ENCODE measurements around the gene NCAPH2.

Gene NCAPH2

DNA sequence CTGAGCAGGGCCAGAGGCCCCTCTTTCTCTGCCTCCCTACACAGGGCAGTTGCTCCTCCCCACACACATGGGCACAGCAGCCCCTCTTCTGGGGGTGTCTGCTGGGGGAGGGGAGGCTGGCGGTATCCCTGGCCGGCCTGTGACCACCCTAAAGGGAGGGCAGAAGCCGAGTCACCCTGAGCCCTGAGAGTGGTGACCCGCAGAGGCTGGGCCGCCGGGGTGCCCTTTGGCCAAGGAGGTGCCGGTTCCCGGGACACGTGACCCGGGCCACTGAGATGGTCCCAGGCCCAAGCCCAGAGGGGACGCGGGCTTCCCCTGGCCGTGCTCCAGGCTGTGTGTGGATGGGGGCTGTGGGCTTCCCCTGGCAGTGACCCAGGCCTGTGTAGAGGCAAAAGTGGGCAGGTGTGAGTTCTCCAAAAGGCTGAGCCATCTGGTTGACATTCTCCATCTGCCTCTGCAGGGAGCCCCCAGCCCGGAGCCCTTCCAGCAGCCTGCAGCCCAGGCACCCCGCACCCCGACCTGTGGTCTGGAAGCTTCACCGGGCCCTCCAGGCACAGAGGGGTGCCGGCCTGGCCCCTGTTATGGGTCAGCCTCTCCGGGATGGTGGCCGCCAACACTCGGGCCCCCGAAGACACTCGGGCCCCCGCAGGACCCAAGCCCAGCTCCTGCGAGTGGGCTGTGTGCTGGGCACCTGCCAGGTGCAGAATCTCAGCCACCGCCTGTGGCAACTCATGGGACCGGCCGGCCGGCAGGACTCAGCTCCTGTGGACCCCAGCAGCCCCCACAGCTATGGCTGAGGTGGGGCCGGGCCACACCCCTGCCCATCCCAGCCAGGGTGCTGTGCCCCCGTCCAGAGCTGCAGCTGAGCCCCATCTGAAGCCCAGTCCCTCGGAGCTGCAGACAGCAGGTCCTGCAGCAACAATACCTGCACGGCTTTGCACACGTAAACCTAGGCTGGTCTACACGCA, 25.6 kb upstream of the NCAPH2 start:
- ATAC-seq (peak; percentile 7), DNase-seq (no peak)
- Mint-ChIP-seq H3K4me1 (peaks cover 5% of the 10 kb centered on the region), H3K4me3 (peak overlapping the region; percentile 75), H3K36me3 (ENCODE audit: low read depth) (no peaks in the 10 kb centered on the region), H3K27me3 (peaks cover 9% of the 10 kb centered on the region), H3K27ac (no peak overlapping the region), H3K9me3 (no peaks in the 10 kb centered on the region)

DNA sequence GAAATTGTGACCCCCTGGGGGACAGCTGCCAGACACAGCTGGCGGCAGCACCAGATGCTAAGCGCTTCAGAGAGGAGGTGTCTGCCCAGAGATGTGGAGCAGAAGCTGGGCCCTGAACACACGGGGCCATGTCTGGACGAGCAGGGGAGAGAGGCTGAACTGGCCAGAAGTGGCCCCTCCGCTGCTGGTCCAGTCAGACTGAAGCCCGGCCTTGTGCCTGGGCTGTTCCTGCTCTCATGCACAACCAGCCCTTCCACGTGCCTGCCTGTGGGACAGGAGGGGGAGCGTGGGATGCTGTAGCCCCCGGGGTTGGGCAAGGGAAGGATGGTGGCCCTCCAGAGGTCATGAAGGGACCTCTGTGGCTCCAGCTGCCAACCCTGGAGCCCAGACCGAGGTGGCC, 24.9 kb upstream of the NCAPH2 start:
- Mint-ChIP-seq H3K36me3 (ENCODE audit: low read depth) (no peaks in the 10 kb centered on the region), H3K27ac (no peak overlapping the region), H3K9me3 (no peaks in the 10 kb centered on the region), H3K4me1 (peaks cover 5% of the 10 kb centered on the region), H3K27me3 (peaks cover 9% of the 10 kb centered on the region), H3K4me3 (peak overlapping the region; percentile 24)
- DNase-seq, result no peak
- no peak for ATAC-seq

DNA sequence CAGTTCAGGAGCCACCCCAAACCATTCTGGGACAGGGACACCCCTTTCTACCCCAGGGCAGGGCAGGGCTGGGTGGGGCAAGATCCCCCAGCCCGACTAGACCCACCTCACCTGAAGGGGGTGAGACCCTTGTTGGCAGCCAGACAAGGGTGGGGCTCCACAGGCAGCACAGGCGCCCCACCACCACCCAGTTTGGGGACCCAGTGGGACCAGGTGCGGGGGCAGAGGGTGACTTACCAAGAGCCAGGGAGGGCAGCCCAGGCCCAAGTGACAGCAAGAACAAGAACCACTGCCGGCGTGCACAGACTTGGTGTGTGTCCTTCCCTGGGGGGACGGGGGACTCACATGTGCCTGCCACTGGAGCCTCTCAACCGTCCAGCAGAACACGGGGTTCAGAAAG, 24.5 kb upstream of the NCAPH2 start:
- H3K27ac Mint-ChIP-seq, result no peak overlapping the region
- peaks cover 5% of the 10 kb centered on the region for H3K4me1 Mint-ChIP-seq
- DNase-seq, result no peak
- no peaks in the 10 kb centered on the region for H3K36me3 Mint-ChIP-seq (ENCODE audit: low read depth)
- no peak for ATAC-seq
- no peak overlapping the region for H3K4me3 Mint-ChIP-seq
- peaks cover 9% of the 10 kb centered on the region for H3K27me3 Mint-ChIP-seq
- H3K9me3 Mint-ChIP-seq, result no peaks in the 10 kb centered on the region

DNA sequence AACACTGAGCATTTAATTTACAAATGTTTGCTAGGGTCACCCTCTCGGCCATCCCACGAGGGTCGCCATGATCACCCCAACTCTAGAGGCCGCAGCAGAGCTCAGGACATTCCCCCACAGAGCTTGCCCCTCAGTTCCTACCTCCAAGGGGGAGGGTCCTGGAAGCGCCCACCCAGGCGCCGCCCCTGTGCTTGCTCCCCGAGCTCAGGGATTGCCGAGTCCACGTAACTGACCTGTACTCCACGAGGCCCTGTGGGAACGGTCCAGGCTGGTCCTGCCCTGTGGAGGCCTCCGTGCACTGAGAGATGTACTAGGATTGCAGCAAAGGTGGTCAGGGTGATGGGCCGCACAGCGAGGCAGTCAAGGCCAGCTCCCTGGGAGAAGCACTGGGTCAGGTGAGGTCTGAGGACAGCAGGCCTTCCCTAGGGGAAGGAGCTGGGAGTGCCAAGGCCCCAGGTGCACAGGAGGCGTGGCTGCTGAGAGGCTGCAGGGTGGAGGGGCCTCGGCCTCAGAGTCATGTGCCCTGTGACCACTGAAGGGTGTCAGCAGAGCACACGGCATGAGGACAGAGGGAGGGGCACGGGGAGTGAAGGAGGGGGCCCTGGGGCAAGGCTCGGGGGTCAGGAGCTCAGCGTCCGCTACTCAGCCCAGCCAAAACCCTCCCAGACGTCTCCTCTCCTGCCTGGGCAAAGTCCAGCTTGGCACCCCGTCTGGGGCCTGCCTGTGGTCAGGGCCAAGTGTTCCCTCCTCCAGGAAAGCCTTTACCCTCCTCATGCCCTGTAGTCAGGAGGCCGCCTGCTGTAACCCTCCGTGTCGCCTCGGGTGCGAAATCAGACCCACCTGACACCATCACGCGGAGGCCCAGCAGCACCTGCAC, 23.8 kb upstream of the NCAPH2 start:
- no peaks in the 10 kb centered on the region for H3K9me3 Mint-ChIP-seq
- H3K27ac Mint-ChIP-seq, result no peak overlapping the region
- ATAC-seq, result no peak
- no peak overlapping the region for H3K4me3 Mint-ChIP-seq
- no peaks in the 10 kb centered on the region for H3K36me3 Mint-ChIP-seq (ENCODE audit: low read depth)
- peaks cover 9% of the 10 kb centered on the region for H3K27me3 Mint-ChIP-seq
- H3K4me1 Mint-ChIP-seq, result peaks cover 5% of the 10 kb centered on the region
- no peak for DNase-seq

DNA sequence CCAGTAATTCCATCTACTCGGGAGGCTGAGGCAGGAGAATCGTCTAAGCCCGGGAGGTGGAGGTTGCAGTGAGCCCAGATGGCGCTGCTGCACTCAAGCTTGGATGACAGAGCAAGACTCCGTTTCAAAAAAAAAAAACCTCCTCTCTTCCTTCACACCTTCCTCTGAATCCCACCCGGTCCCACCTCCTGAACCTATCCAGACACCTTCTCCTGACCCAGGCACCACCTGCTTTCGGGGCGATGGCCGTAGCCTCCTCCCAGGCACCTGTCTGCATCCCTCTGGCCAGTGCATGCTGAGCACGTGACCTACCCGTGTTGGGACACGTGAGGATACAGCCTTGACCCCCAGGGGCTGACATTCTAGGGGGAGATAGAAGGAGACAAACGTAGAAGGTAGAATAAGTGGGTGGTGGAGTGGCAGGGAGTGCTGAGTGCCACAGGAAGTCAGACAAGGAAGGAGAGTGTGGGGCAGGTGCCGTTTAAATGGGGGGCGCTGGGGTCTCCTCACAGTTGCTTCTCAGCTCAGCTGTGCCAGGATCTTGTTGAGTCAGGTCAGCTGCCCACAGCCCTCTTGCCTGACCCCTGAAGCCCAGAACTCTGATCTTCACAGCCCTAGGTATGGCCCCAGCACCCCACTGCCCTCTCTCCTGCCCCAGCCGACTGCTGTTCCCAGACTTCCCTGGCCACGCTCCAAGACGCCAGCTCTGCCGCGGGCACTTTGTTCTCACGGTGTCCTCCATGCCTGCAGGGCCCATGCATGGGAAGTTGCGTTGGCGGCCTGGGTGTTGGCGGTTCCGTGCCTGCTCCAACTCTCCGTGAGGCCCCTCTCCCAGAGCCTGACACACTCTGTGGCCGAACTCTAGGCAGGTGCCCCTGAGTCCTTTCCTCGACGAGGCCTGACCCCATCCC, 22.5 kb upstream of the NCAPH2 start:
- no peak for ATAC-seq
- DNase-seq, result no peak
- Mint-ChIP-seq H3K36me3 (ENCODE audit: low read depth) (no peaks in the 10 kb centered on the region), H3K9me3 (no peaks in the 10 kb centered on the region), H3K27ac (no peak overlapping the region), H3K27me3 (peaks cover 2% of the 10 kb centered on the region), H3K4me3 (no peak overlapping the region), H3K4me1 (peaks cover 2% of the 10 kb centered on the region)

DNA sequence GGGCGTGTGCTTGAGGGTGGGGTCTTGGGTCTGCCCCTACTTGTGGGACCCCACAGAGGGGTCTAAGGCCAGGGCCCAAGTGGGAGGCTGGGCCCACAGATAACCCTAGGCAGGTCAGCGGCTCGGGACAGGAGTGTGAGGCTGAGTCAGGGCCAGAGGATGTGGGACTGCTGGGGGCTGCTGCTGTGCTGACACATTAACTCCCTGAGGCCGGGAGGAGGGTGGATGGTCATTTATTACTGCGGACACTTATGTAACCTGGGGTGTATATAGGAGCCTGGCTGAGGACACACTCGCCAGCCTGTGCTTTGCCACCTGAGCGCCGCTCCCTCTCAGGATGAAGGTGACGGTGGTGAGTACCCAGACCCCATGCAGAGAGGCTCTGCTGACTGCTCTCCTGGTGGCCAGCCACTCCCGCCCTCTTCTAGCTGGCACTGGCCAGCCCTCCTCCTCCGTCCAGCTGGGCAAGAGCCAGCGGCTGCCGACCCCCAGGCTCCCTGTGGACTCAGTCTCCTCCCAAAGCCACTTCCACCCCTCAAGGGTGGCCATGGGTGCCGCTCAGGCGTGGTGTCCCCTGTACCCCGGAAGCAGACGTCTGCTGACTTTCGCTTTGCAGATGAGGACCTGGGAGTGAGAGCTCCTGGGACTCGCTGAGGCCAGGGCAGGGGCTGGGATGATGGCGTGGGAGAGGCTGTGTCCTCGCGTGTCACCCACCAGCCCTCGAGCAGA, 21.3 kb upstream of the NCAPH2 start, which contains the start of gene MIOX:
MIOX (plus strand) TSS at position 299 of the 729 bp plus-strand sequence; CDS start at position 338, 39 bp downstream.
- DNase-seq (no peak), ATAC-seq (no peak)
- no peaks in the 10 kb centered on the region for H3K9me3 Mint-ChIP-seq
- peaks cover 2% of the 10 kb centered on the region for H3K27me3 Mint-ChIP-seq
- H3K4me1 Mint-ChIP-seq, result peaks cover 10% of the 10 kb centered on the region
- no peak within 1 kb of the TSS for H3K4me3 Mint-ChIP-seq
- H3K27ac Mint-ChIP-seq, result no peak within 1 kb of the TSS
- no peaks in the 10 kb centered on the region for H3K36me3 Mint-ChIP-seq (ENCODE audit: low read depth)

DNA sequence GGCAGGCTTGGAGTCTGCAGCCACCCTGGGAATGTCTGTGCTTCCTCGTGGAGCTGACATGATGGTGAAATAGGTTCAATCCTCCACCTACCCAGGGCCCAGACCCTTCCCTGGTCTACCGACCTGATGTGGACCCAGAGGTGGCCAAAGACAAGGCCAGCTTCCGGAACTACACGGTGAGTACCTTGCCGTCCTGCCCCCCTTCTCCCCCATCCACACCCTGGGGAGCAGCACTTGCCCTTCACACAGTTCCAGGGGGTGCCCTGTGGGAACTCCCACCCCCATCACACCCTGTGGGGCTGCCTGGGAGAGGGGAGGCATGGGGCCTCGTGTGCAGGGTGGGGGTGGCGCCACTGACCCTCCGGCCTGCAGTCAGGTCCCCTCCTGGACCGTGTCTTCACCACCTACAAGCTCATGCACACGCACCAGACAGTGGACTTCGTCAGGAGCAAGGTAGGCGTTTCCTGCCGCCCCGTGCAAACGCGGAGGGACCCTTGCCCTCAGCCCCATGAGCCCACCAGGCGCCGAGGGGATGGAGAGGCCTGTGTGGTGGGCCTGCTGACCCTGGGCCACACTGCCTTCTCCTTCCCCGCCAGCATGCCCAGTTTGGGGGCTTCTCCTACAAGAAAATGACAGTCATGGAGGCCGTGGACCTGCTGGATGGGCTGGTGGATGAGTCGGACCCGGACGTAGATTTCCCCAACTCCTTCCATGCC, 20.6 kb upstream of the NCAPH2 start:
- ATAC-seq, result peak; percentile 11
- H3K9me3 Mint-ChIP-seq, result no peaks in the 10 kb centered on the region

DNA sequence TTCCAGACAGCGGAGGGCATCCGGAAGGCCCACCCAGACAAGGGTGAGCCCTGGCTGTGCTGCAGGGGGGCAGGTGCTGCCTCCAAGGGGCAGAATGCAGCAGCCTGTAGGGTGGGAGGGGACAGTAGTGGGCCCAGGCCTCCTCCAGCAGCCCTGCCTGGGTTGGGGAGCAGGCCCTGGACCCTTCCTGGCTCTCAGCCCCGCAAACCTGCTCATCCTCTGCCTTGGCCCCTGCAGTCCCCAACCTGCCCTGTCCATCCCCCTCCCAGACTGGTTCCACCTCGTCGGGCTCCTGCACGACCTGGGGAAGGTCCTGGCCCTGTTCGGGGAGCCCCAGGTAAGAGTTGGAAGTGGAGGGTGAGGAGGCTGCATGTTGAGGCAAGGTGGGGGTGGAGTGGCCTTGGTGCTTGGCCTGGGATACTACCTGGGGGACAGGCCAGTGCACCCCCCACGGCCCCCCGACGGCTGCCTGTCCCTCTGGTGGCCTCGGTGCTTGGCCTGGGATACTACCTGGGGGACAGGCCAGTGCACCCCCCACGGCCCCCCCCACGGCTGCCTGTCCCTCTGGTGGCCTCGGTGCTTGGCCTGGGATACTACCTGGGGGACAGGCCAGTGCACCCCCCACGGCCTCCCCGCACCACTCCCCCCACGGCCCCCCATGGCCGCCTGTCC, 19.9 kb upstream of the NCAPH2 start:
- Mint-ChIP-seq H3K4me3 (no peak overlapping the region), H3K4me1 (peaks cover 10% of the 10 kb centered on the region), H3K27me3 (peaks cover 2% of the 10 kb centered on the region), H3K36me3 (ENCODE audit: low read depth) (no peaks in the 10 kb centered on the region), H3K9me3 (no peaks in the 10 kb centered on the region), H3K27ac (no peak overlapping the region)
- no peak for DNase-seq
- ATAC-seq, result no peak

More for the DNA sequence above, 20.6 kb upstream of the NCAPH2 start:
- H3K4me3 Mint-ChIP-seq, result no peak overlapping the region
- H3K4me1 Mint-ChIP-seq, result peaks cover 10% of the 10 kb centered on the region
- peaks cover 2% of the 10 kb centered on the region for H3K27me3 Mint-ChIP-seq
- DNase-seq, result no peak
- H3K36me3 Mint-ChIP-seq (ENCODE audit: low read depth), result no peaks in the 10 kb centered on the region
- H3K27ac Mint-ChIP-seq, result no peak overlapping the region

DNA sequence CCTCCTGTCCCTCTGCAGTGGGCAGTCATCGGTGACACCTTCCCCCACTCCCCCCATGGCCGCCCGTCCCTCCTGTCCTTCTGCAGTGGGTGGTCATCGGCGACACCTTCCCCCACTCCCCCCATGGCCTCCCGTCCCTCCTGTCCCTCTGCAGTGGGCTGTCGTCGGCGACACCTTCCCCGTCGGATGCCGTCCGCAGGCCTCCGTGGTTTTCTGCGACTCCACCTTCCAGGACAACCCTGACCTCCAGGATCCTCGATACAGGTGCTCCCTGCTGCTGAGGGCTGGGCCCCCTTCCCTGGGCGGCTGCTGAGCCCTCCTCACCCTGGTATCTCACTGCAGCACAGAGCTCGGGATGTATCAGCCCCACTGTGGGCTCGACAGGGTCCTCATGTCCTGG, 19.1 kb upstream of the NCAPH2 start:
- Mint-ChIP-seq H3K4me1 (peaks cover 10% of the 10 kb centered on the region), H3K36me3 (ENCODE audit: low read depth) (no peaks in the 10 kb centered on the region), H3K9me3 (no peaks in the 10 kb centered on the region), H3K4me3 (no peak overlapping the region), H3K27me3 (peaks cover 2% of the 10 kb centered on the region), H3K27ac (no peak overlapping the region)
- no peak for ATAC-seq
- no peak for DNase-seq

DNA sequence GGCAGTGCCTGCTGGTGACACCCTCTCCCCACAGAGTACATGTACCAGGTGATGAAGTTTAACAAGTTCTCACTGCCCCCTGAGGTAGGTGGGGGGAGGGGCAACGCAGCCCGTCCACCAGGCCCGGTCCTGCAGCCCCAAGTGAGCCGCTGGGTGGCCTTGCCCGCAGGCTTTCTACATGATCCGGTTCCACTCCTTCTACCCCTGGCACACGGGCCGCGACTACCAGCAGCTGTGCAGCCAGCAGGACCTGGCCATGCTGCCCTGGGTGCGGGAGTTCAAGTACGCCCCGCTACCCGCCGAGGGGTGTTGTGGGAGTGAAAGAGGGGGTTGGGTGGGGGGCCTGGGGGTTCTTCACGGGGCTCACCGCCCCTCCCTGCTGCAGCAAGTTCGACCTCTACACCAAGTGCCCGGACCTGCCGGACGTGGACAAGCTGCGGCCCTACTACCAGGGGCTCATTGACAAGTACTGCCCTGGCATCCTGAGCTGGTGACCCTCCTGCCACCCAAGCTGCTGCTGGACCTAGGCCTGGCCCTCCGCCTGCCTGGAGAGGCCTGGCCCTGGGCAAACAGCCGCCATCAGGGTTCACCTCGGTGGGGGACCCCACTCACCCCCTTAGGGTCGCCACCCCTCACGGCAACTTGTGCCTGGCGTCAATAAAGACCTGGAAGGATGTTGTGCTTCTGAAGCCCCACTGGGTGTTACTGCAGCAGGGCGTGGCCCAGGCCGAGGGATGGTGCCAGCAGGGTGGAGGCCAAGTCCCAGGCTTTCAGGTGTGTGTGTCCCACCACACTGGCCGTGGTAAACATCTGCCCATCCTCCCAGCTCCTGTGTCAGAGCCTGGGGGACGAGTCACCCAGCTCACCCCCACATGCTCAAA, 18.4 kb upstream of the NCAPH2 start:
- peaks cover 10% of the 10 kb centered on the region for H3K4me1 Mint-ChIP-seq
- no peak overlapping the region for H3K27ac Mint-ChIP-seq
- no peak overlapping the region for H3K4me3 Mint-ChIP-seq

DNA sequence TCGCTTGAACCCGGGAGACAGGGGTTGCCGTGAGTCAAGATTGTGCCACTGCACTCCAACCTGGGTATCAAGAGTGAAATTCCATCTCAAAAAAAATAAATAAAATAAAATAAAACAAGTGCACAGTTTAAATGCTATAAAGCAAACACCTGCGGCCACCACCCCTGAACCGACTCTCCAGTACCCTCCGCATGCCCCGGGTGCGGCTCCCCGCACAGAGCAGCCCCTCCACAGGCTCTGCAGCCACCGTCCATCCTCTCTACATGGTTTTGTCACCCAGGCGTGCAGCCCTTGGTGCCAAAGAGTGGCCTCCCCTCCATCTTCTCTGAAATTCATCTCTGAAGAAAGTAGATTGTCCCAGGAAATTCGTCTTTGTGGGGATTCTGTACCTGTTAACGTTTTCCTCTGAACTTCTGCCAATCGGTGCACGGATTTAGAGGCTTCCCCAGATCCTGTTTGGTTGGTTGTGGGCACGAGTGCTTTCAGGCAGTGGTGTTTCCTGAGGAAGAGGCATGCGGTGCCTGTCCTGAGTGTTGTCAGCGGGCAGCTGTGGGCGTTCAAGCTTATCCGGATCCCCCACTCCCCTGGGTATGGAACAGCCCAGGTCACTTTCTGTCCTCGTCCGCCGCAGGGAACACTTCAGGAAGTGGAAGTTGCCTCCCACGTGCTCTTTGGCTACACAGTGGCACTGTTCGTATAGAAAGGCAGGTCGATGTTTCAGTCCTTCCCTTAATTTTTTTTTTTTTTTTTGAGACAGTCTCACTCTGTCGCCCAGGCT, 17.3 kb upstream of the NCAPH2 start:
- H3K4me3 Mint-ChIP-seq, result peak overlapping the region; percentile 43
- H3K27ac Mint-ChIP-seq, result no peak overlapping the region
- no peaks in the 10 kb centered on the region for H3K36me3 Mint-ChIP-seq (ENCODE audit: low read depth)
- ATAC-seq, result no peak
- H3K9me3 Mint-ChIP-seq, result no peaks in the 10 kb centered on the region
- peaks cover 2% of the 10 kb centered on the region for H3K27me3 Mint-ChIP-seq
- H3K4me1 Mint-ChIP-seq, result peaks cover 8% of the 10 kb centered on the region
- no peak for DNase-seq

More for the DNA sequence above, 18.4 kb upstream of the NCAPH2 start:
- H3K36me3 Mint-ChIP-seq (ENCODE audit: low read depth), result no peaks in the 10 kb centered on the region
- H3K9me3 Mint-ChIP-seq, result no peaks in the 10 kb centered on the region
- DNase-seq (no peak), ATAC-seq (no peak)
- peaks cover 2% of the 10 kb centered on the region for H3K27me3 Mint-ChIP-seq

Data from activated naive CD8-positive, alpha-beta T cell treated with anti-CD3 and anti-CD28 coated beads, Interleukin-2, amount 50 U/mL, for 24 hours (primary cell).